Neuronal stem cell (in vitro differentiated cells): ENCODE measurements around the gene BIN2.

Source experiments
- DNase-seq: peaks from one replicate; pipeline ENCODE4 v3.0.0-alpha.2; 2013; ENCODE audit warnings: low spot score
- H2AFZ ChIP-seq: one replicate; pipeline ENCODE4 v1.6.1; 2013; ENCODE audit warnings: mild to moderate bottlenecking, low read length, inconsistent platforms
- H2AK5ac ChIP-seq: 2 replicates; pipeline ENCODE4 v1.6.1; 2013; ENCODE audit warnings: low read depth, mild to moderate bottlenecking, inconsistent platforms, low read length, moderate library complexity, mixed read lengths
- H2BK120ac ChIP-seq: 2 replicates; pipeline ENCODE4 v1.6.1; 2013; ENCODE audit warnings: low read depth, mild to moderate bottlenecking, inconsistent platforms, low read length, moderate library complexity, mixed read lengths
- H2BK12ac ChIP-seq: one replicate; pipeline ENCODE4 v1.6.1; 2013; ENCODE audit warnings: low read length, inconsistent platforms
- H2BK15ac ChIP-seq: 2 replicates; pipeline ENCODE4 v1.6.1; 2013; ENCODE audit warnings: mild to moderate bottlenecking, low read length, inconsistent platforms, mixed read lengths
- H2BK5ac ChIP-seq: one replicate; pipeline ENCODE4 v1.6.1; 2013; ENCODE audit warnings: inconsistent platforms, mild to moderate bottlenecking, low read length, moderate library complexity
- H3K14ac ChIP-seq: one replicate; pipeline ENCODE4 v1.6.1; 2013; ENCODE audit warnings: low read length, inconsistent platforms
- H3K18ac ChIP-seq: 2 replicates; pipeline ENCODE4 v1.6.1; 2013; ENCODE audit warnings: low read length, inconsistent platforms
- H3K23ac ChIP-seq: 2 replicates; pipeline ENCODE4 v1.6.1; 2013; ENCODE audit warnings: low read depth, mild to moderate bottlenecking, mixed read lengths, low read length, inconsistent platforms; ENCODE audit not compliant: poor library complexity
- H3K27ac ChIP-seq: replicated peaks from 3 replicates; pipeline ENCODE4 v1.5.1; 2013; ENCODE audit warnings: low read length, inconsistent platforms
- H3K27me3 ChIP-seq, 3 experiments: 2 replicates each; pipeline ENCODE4 v1.6.1; 2013; ENCODE audit warnings: low read length in 3 of 3, mild to moderate bottlenecking in 2 of 3, inconsistent platforms in 1 of 3, low read depth in 1 of 3, mixed read lengths in 1 of 3, moderate library complexity in 1 of 3; ENCODE audit not compliant: control insufficient read depth in 3 of 3, insufficient read depth in 3 of 3
- H3K36me3 ChIP-seq, 2 donors: replicated peaks in 1 of 2; 2 replicates each; pipeline ENCODE4 v1.6.1; 2013; ENCODE audit warnings: low read length in 2 of 2; ENCODE audit not compliant: control insufficient read depth in 2 of 2, insufficient read depth in 2 of 2
- H3K4ac ChIP-seq: 2 replicates; pipeline ENCODE4 v1.6.1; 2013; ENCODE audit warnings: inconsistent platforms, mild to moderate bottlenecking, low read length, moderate library complexity
- H3K4me1 ChIP-seq, 2 donors: 1 replicate in 1 of 2; 2 replicates in 1 of 2; pipeline ENCODE4 v1.6.1; 2013; ENCODE audit warnings: low read length in 2 of 2, low read depth in 1 of 2; ENCODE audit not compliant: control insufficient read depth in 2 of 2, insufficient read depth in 1 of 2
- H3K4me2 ChIP-seq: one replicate; pipeline ENCODE4 v1.6.1; 2013; ENCODE audit warnings: mild to moderate bottlenecking, low read length, inconsistent platforms; ENCODE audit not compliant: insufficient read depth, poor library complexity, severe bottlenecking
- H3K4me3 ChIP-seq, 2 donors: 2 replicates each; pipeline ENCODE4 v1.5.1; 2013; ENCODE audit warnings: low read length in 2 of 2, mild to moderate bottlenecking in 2 of 2, inconsistent platforms in 1 of 2, moderate library complexity in 1 of 2
- H3K79me1 ChIP-seq: one replicate; pipeline ENCODE4 v1.6.1; 2013; ENCODE audit warnings: low read depth, mild to moderate bottlenecking, inconsistent platforms, low read length, moderate library complexity
- H3K9ac ChIP-seq: one replicate; pipeline ENCODE4 v1.6.1; 2013; ENCODE audit warnings: mild to moderate bottlenecking, low read depth, low read length, inconsistent platforms; ENCODE audit not compliant: poor library complexity
- H3K9me3 ChIP-seq, 2 donors: replicated peaks in 1 of 2; 2 replicates each; pipeline versions ENCODE3 to v1.6.1; 2013; ENCODE audit warnings: low read length in 2 of 2, mild to moderate bottlenecking in 2 of 2, inconsistent platforms in 1 of 2, low read depth in 1 of 2, mixed read lengths in 1 of 2, moderate library complexity in 1 of 2; ENCODE audit not compliant: control insufficient read depth in 2 of 2, insufficient read depth in 1 of 2
- H4K8ac ChIP-seq: one replicate; pipeline ENCODE4 v1.6.1; 2013; ENCODE audit warnings: low read depth, mild to moderate bottlenecking, inconsistent platforms, low read length, moderate library complexity
- H4K91ac ChIP-seq: one replicate; pipeline ENCODE4 v1.6.1; 2013; ENCODE audit warnings: low read length, low read depth, mild to moderate bottlenecking, inconsistent platforms; ENCODE audit not compliant: poor library complexity
- WGBS, 2 donors: extraction: QIAGEN DNeasy Blood & Tissue Kit; methylation state at CpG; one replicate each; pipeline ENCODE4 v1.1.7; 2013; ENCODE audit warnings: missing lambda C conversion rate in 2 of 2, mixed read lengths in 1 of 2; ENCODE audit not compliant: insufficient read length in 2 of 2, insufficient replicate concordance in 1 of 2; ENCODE audit errors: extremely low coverage in 2 of 2; 5-methylcytosine and 5-hydroxymethylcytosine counted together

BIN2 gene

DNA sequence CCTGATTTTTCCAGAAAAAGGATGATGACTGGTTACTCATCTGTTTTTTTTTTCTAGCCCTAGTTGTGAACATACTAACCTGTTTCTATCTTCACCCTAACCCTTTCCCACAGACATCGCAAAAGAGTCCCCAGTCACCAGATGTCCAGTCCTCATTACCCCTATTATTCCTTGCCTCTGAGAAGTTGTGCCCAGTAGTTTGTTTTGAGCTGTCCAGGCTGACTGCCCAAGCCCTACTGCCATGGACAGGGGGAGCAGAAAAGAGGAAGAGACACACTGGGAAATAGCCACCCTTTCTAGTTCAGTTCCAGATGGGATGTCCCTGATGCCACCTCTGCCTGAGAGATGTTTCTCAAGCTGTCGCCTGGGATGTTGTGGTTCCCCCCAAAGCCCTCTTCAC, 36.3 kb upstream of the BIN2 start:
- DNase-seq, result no peak
- Histone ChIP-seq H3K18ac (no peak overlapping the region), H2BK15ac (no peak overlapping the region), H3K9me3 (no peaks in the 10 kb centered on the region), H2AFZ (no peak overlapping the region), H3K36me3 (no peaks in the 10 kb centered on the region), H2AK5ac (no peak overlapping the region), H3K4me3 (no peak overlapping the region), H3K27me3 (peaks cover 0 to 24% (median 2%) of the 10 kb centered on the region in 3 experiments), H3K9ac (no peak overlapping the region), H3K23ac (no peak overlapping the region), H3K4me2 (no peak overlapping the region), H4K8ac (no peak overlapping the region), H3K14ac (no peak overlapping the region), H2BK120ac (no peak overlapping the region), H2BK5ac (no peak overlapping the region), H3K27ac (no peak overlapping the region), H3K4me1 (no peaks in the 10 kb centered on the region), H3K79me1 (no peaks in the 10 kb centered on the region), H3K4ac (no peak overlapping the region), H2BK12ac (no peak overlapping the region), H4K91ac (no peak overlapping the region)
- no CpG with 5 or more reads among the region's 2 CpGs for WGBS, 2 donors

DNA sequence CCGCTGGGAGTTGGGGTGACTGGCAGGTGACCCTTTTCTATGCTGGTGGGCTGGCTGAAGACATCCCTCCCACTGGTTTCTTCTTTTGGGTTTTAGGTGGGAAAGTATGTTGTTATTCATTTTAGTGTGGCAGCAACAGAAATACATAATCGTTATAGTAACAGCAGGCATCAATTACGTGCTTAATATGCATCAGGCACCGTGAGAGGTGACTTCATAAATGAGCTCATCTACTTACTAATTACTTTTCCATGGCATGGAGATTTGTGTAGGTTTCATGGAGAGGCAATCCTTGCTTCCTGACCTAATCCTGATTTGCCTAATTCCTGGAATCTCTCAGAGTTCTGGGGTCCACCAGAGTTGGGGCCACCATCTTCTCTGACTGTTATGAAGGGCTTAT, 35.9 kb upstream of the BIN2 start:
- Histone ChIP-seq H4K8ac (no peak overlapping the region), H3K27me3 (peaks cover 0 to 28% (median 2%) of the 10 kb centered on the region in 3 experiments), H2BK15ac (no peak overlapping the region), H2BK5ac (no peak overlapping the region), H3K27ac (no peak overlapping the region), H3K9ac (no peak overlapping the region), H2AFZ (no peak overlapping the region), H3K79me1 (no peaks in the 10 kb centered on the region), H3K14ac (no peak overlapping the region), H2BK12ac (no peak overlapping the region), H3K4ac (no peak overlapping the region), H2BK120ac (no peak overlapping the region), H3K36me3 (no peaks in the 10 kb centered on the region), H2AK5ac (no peak overlapping the region), H3K23ac (no peak overlapping the region), H3K4me1 (no peaks in the 10 kb centered on the region), H3K9me3 (no peaks in the 10 kb centered on the region), H3K4me3 (no peak overlapping the region), H3K18ac (no peak overlapping the region), H3K4me2 (no peak overlapping the region), H4K91ac (no peak overlapping the region)
- DNase-seq, result no peak
- no CpG with 5 or more reads among the region's 4 CpGs for WGBS, 2 donors

DNA sequence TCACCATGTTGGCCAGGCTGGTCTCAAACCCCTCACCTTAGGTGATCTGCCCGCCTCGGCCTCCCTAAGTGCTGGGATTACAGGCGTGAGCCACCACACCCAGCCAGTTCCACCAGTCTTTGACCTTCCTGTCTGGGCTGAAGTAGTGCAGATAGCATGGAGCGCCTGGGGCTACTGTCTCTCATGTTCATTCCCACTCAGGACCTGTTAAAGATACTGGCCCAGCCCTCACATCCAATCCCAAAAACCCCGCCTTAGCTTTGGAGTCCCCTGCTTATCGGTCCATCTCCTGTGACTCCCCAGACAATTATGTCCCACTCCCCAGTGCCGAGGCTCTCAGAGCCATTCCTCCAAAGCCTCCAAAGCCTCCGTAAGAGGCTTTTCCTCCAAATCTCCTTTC, 34.5 kb upstream of the BIN2 start:
- no peak overlapping the region for H2BK5ac ChIP-seq
- H3K4me2 ChIP-seq, result no peak overlapping the region
- H2BK15ac ChIP-seq, result no peak overlapping the region
- no peaks in the 10 kb centered on the region for H3K36me3 ChIP-seq
- H2AK5ac ChIP-seq, result no peak overlapping the region
- no peaks in the 10 kb centered on the region for H3K4me1 ChIP-seq
- H3K23ac ChIP-seq, result no peak overlapping the region
- H2BK12ac ChIP-seq, result no peak overlapping the region
- no peak overlapping the region for H3K14ac ChIP-seq
- no peak overlapping the region for H3K27ac ChIP-seq
- no peak overlapping the region for H3K9ac ChIP-seq
- no peak overlapping the region for H4K91ac ChIP-seq
- peaks cover 0 to 28% (median under 1%) of the 10 kb centered on the region in 3 experiments for H3K27me3 ChIP-seq
- no peak overlapping the region for H3K4me3 ChIP-seq
- no peak overlapping the region for H2AFZ ChIP-seq
- no peak for DNase-seq
- WGBS, 2 donors, result no CpG with 5 or more reads among the region's 8 CpGs
- no peak overlapping the region for H3K18ac ChIP-seq
- H4K8ac ChIP-seq, result no peak overlapping the region
- no peaks in the 10 kb centered on the region for H3K9me3 ChIP-seq
- H2BK120ac ChIP-seq, result no peak overlapping the region
- no peak overlapping the region for H3K4ac ChIP-seq
- no peaks in the 10 kb centered on the region for H3K79me1 ChIP-seq

- Histone ChIP-seq H2BK5ac (no peak overlapping the region), H4K8ac (no peak overlapping the region), H3K27me3 (peaks cover 0 to 28% (median 0%) of the 10 kb centered on the region in 3 experiments), H3K4me3 (no peak overlapping the region), H2BK120ac (no peak overlapping the region), H3K18ac (no peak overlapping the region), H3K14ac (peak overlapping the region; percentile 47), H2BK15ac (no peak overlapping the region), H3K4me1 (no peaks in the 10 kb centered on the region), H2AK5ac (no peak overlapping the region), H2AFZ (no peak overlapping the region), H2BK12ac (no peak overlapping the region), H3K27ac (no peak overlapping the region), H3K4ac (no peak overlapping the region), H3K36me3 (no peaks in the 10 kb centered on the region), H3K79me1 (no peaks in the 10 kb centered on the region), H4K91ac (no peak overlapping the region), H3K4me2 (no peak overlapping the region), H3K23ac (no peak overlapping the region), H3K9me3 (no peaks in the 10 kb centered on the region), H3K9ac (no peak overlapping the region)
- WGBS, 2 donors, result no CpG with 5 or more reads among the region's 10 CpGs
- DNase-seq, result no peak
These were observed 33.5 kb upstream of the BIN2 start for GRCh38 chr12:51357374-51358047.
